Hepatocyte (in vitro differentiated cells): ENCODE results near the gene C19orf85.

Experiments used
- EZH2 ChIP-seq: fragments of 200-600 bp; sonication (generic); IDR thresholded peaks from 2 replicates; pipeline ENCODE4 v1.6.1; 2016; ENCODE audit warnings: antibody characterized with exemption, mild to moderate bottlenecking, borderline replicate concordance
- TF ChIP-seq, protein P1 (sequence below): fragments of 200-600 bp; sonication (generic); IDR thresholded peaks from 2 replicates; pipeline ENCODE4 v1.5.1; 2016; ENCODE audit warnings: antibody characterized with exemption, mild to moderate bottlenecking; ENCODE audit not compliant: poor library complexity

DNA sequence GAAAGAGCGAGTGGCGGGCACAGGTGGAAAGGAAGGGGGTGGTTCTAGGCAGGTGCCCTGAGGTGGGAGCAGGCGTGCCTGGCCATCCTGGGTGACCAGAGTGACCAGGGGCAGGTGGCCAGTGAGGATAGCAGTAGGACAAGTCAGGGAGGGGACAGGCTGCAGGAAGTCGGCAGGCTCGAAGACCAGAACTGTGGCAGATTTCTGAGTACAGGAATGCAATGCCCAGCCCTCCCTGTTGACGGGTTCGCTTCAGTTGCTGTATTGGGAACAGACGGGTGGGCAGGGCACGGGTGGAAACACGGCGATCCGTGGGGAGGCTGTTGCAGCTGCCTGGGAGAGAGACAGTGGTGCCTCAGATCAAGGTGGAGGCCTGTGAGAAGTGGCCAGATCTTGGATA lies 13.8 kb upstream of the C19orf85 start:
- TF ChIP-seq, protein P1, sequence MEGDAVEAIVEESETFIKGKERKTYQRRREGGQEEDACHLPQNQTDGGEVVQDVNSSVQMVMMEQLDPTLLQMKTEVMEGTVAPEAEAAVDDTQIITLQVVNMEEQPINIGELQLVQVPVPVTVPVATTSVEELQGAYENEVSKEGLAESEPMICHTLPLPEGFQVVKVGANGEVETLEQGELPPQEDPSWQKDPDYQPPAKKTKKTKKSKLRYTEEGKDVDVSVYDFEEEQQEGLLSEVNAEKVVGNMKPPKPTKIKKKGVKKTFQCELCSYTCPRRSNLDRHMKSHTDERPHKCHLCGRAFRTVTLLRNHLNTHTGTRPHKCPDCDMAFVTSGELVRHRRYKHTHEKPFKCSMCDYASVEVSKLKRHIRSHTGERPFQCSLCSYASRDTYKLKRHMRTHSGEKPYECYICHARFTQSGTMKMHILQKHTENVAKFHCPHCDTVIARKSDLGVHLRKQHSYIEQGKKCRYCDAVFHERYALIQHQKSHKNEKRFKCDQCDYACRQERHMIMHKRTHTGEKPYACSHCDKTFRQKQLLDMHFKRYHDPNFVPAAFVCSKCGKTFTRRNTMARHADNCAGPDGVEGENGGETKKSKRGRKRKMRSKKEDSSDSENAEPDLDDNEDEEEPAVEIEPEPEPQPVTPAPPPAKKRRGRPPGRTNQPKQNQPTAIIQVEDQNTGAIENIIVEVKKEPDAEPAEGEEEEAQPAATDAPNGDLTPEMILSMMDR = no peak
- no peak for TF ChIP-seq EZH2
